ENCODE data around the gene MBOAT2. TPM values are rescaled to one million over a fixed set of nuclear protein-coding genes. Genes with fewer than 3 reads are reported as not detected.
"Not testable (repeated sequence)": the region's sequence is repeated elsewhere in the genome, so short reads cannot be mapped to it uniquely, and the experiment has no call there.

The MBOAT2 gene
- total RNA-seq, 1 donor from 2014 or later: 48.2 TPM

GRCh38 chr2:8923183-8923582 is 80.3 kb downstream of the MBOAT2 start:
- intact Hi-C loops (cut with DNase I): no loop called here

GRCh38 chr2:8922431-8922830 is 81.1 kb downstream of the MBOAT2 start:
- intact Hi-C loops (cut with DNase I): no loop called here
- no peak for DNase-seq (ENCODE audit: low spot score)

More at GRCh38 chr2:8923183-8923582, 80.3 kb downstream of the MBOAT2 start:
- no peak for DNase-seq (ENCODE audit: low spot score)

GRCh38 chr2:8918412-8918811 is 85.1 kb downstream of the MBOAT2 start:
- intact Hi-C loops (cut with DNase I): no loop called here
- DNase-seq (ENCODE audit: low spot score): no peak

- no peak for DNase-seq (ENCODE audit: low spot score)
- intact Hi-C loops (cut with DNase I): no loop called here
Measured at GRCh38 chr2:8915941-8916340, 87.5 kb downstream of the MBOAT2 start.

GRCh38 chr2:8913767-8914166 is 89.7 kb downstream of the MBOAT2 start:
- DNase-seq (ENCODE audit: low spot score); intact Hi-C loops (cut with DNase I): not testable (repeated sequence)

GRCh38 chr2:8907764-8908288 is 95.7 kb downstream of the MBOAT2 start:
- intact Hi-C loops (cut with DNase I): no loop called here
- no peak for DNase-seq (ENCODE audit: low spot score)

GRCh38 chr2:8903924-8904323 is 99.6 kb downstream of the MBOAT2 start:
- intact Hi-C loops (cut with DNase I); DNase-seq (ENCODE audit: low spot score): not testable (repeated sequence)

GRCh38 chr2:8902757-8903156 is 100.7 kb downstream of the MBOAT2 start:
- intact Hi-C loops (cut with DNase I); DNase-seq (ENCODE audit: low spot score): not testable (repeated sequence)

GRCh38 chr2:8897206-8897605 is 106.3 kb downstream of the MBOAT2 start:
- DNase-seq (ENCODE audit: low spot score); intact Hi-C loops (cut with DNase I): not testable (repeated sequence)

GRCh38 chr2:8896671-8897070 is 106.8 kb downstream of the MBOAT2 start:
- DNase-seq (ENCODE audit: low spot score); intact Hi-C loops (cut with DNase I): not testable (repeated sequence)

- DNase-seq (ENCODE audit: low spot score); intact Hi-C loops (cut with DNase I): not testable (repeated sequence)
Measured at GRCh38 chr2:8895087-8895912, 108.2 kb downstream of the MBOAT2 start.

GRCh38 chr2:8893978-8894820 is 109.3 kb downstream of the MBOAT2 start:
- no peak for DNase-seq (ENCODE audit: low spot score)
- intact Hi-C loops (cut with DNase I): no loop called here

- intact Hi-C loops (cut with DNase I): no loop called here
- no peak for DNase-seq (ENCODE audit: low spot score)
Measured at GRCh38 chr2:8893474-8893873, 110.0 kb downstream of the MBOAT2 start.

GRCh38 chr2:8892111-8892510 is 111.4 kb downstream of the MBOAT2 start:
- intact Hi-C loops (cut with DNase I): no loop called here
- DNase-seq (ENCODE audit: low spot score): no peak

- intact Hi-C loops (cut with DNase I): no loop called here
- no peak for DNase-seq (ENCODE audit: low spot score)
Measured at GRCh38 chr2:8889978-8890377, 113.5 kb downstream of the MBOAT2 start.

GRCh38 chr2:8888963-8889362 is 114.5 kb downstream of the MBOAT2 start:
- intact Hi-C loops (cut with DNase I): no loop called here
- DNase-seq (ENCODE audit: low spot score): no peak

- no peak for DNase-seq (ENCODE audit: low spot score)
- intact Hi-C loops (cut with DNase I): no loop called here
Measured at GRCh38 chr2:8886876-8887275, 116.6 kb downstream of the MBOAT2 start.

- intact Hi-C loops (cut with DNase I): no loop called here
- DNase-seq (ENCODE audit: low spot score): no peak
Measured at GRCh38 chr2:8886202-8886518, 117.3 kb downstream of the MBOAT2 start.

GRCh38 chr2:8885449-8886201 is 117.9 kb downstream of the MBOAT2 start:
- intact Hi-C loops (cut with DNase I): no loop called here
- no peak for DNase-seq (ENCODE audit: low spot score)

GRCh38 chr2:8884812-8885211 is 118.7 kb downstream of the MBOAT2 start:
- DNase-seq (ENCODE audit: low spot score): no peak
- intact Hi-C loops (cut with DNase I): no loop called here

Measured in cardiac septum (tissue), 1 donor.